ENCODE measurements around the gene DGKD. TPM values are rescaled to one million over a fixed set of nuclear protein-coding genes. Genes with fewer than 3 reads are reported as not detected.

Gene DGKD
- total and polyA plus RNA-seq, 5 donors from 2014 or later: 11.3 to 161 (median 11.5) TPM

DNA sequence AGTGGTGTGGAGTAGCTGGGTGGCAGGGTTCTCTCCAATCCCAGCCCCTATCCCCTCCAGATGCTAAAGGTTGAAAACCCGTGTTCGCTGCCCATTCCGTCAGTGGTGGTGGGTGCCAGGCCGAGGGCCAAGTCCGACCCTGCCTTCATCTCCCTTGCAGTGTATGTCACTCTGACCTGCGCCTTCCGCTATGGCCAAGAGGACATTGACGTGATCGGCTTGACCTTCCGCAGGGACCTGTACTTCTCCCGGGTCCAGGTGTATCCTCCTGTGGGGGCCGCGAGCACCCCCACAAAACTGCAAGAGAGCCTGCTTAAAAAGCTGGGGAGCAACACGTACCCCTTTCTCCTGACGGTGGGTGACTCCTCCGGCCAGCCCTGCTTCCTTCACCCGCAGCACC lies 33.8 kb upstream of the DGKD start:
- DNase-seq: no peak
- Histone ChIP-seq H3K27ac (ENCODE audit: insufficient read depth, low read length, poor library complexity, severe bottlenecking) (no peak overlapping the region), H3K27me3 (ENCODE audit: control insufficient read depth, insufficient read depth, low read length) (no peaks in the 10 kb centered on the region), H3K9me3 (ENCODE audit: control insufficient read depth in 2 of 2, low read length in 2 of 2) (no peaks in the 10 kb centered on the region), H3K4me1 (ENCODE audit: control insufficient read depth, insufficient read depth, low read length, poor library complexity, severe bottlenecking) (no peaks in the 10 kb centered on the region), H3K36me3 (ENCODE audit: control insufficient read depth, insufficient read depth, low read length) (no peaks in the 10 kb centered on the region), H3K4me3 (ENCODE audit: low read depth, low read length) (no peak overlapping the region)
- Mint-ChIP-seq H3K36me3 (no peaks in the 10 kb centered on the region), H3K27me3 (peaks cover 22% of the 10 kb centered on the region), H3K27ac (no peak overlapping the region), H3K9me3 (peaks cover 0 to 4% (median 0%) of the 10 kb centered on the region in 7 donors), H3K4me1 (peaks cover 0 to 9% (median 4%) of the 10 kb centered on the region in 4 donors), H3K4me3 (no peak overlapping the region)
- ATAC-seq (ENCODE audit: low read depth in 2 of 2): no peak

DNA sequence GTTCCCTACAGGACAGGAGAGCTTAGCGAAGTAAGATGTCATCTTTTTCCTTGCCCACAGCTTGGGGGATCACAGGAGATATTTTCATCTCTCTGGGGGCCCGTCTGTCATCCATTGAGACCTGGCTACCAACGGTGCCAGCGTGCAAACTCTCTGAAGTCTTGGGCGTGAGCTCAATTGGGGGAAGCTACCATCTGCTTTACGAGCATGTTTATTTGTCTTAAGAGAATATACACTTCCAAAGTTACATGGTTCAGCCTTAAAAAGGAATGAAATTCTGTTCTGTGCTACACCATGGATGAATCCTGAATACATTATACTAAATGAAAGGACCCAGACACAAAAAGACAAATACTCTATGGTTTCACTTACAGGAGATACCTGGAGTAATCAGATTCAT lies 33.1 kb upstream of the DGKD start:
- Mint-ChIP-seq H3K4me1 (peaks cover 0 to 9% (median 4%) of the 10 kb centered on the region in 4 donors), H3K27ac (peak overlapping the region in 1 of 3 donors; percentile 14)

DNA sequence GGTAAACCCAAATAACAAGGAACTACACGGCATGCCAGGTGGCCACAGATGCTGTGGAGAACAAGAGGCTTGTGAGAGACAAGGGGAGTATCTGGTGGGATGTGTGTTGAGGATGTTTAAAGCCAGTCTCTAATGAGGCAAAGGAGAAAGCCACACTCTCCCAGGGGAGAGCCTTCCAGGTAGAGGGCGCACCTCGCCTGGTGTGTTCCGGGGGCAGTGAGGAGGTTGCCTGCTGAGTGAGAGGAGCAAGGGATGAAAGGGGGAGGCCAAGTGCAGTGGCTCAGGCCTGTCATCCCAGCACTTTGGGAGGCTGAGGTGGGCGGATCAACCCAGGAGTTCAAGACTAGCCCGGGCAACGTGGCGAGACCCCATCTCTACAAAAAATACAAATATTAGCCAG lies 30.4 kb upstream of the DGKD start:
- H3K36me3 ChIP-seq (ENCODE audit: control insufficient read depth, insufficient read depth, low read length): no peaks in the 10 kb centered on the region
- Mint-ChIP-seq H3K4me3 (peak overlapping the region in 1 of 4 donors; percentile 42), H3K36me3 (no peaks in the 10 kb centered on the region), H3K27me3 (peaks cover 19% of the 10 kb centered on the region), H3K27ac (peak overlapping the region in 1 of 3 donors; percentile 51), H3K4me1 (peaks cover 0 to 9% (median 2%) of the 10 kb centered on the region in 4 donors), H3K9me3 (peaks cover 0 to 4% (median 0%) of the 10 kb centered on the region in 7 donors)
- no peaks in the 10 kb centered on the region for H3K9me3 ChIP-seq (ENCODE audit: control insufficient read depth in 2 of 2, low read length in 2 of 2)
- no peak for DNase-seq
- H3K27ac ChIP-seq (ENCODE audit: insufficient read depth, low read length, poor library complexity, severe bottlenecking): no peak overlapping the region
- no peak for ATAC-seq (ENCODE audit: low read depth in 2 of 2)
- H3K4me1 ChIP-seq (ENCODE audit: control insufficient read depth, insufficient read depth, low read length, poor library complexity, severe bottlenecking): no peaks in the 10 kb centered on the region
- no peaks in the 10 kb centered on the region for H3K27me3 ChIP-seq (ENCODE audit: control insufficient read depth, insufficient read depth, low read length)
- H3K4me3 ChIP-seq (ENCODE audit: low read depth, low read length): no peak overlapping the region

More for the DNA sequence above, 33.1 kb upstream of the DGKD start:
- Mint-ChIP-seq H3K36me3 (no peaks in the 10 kb centered on the region), H3K27me3 (peaks cover 22% of the 10 kb centered on the region), H3K9me3 (peaks cover 0 to 4% (median 0%) of the 10 kb centered on the region in 7 donors), H3K4me3 (no peak overlapping the region)
- DNase-seq (no peak), ATAC-seq (ENCODE audit: low read depth in 2 of 2) (no peak)
- no peaks in the 10 kb centered on the region for H3K4me1 ChIP-seq (ENCODE audit: control insufficient read depth, insufficient read depth, low read length, poor library complexity, severe bottlenecking)
- H3K9me3 ChIP-seq (ENCODE audit: control insufficient read depth in 2 of 2, low read length in 2 of 2): no peaks in the 10 kb centered on the region
- no peak overlapping the region for H3K4me3 ChIP-seq (ENCODE audit: low read depth, low read length)
- H3K27me3 ChIP-seq (ENCODE audit: control insufficient read depth, insufficient read depth, low read length): no peaks in the 10 kb centered on the region
- H3K36me3 ChIP-seq (ENCODE audit: control insufficient read depth, insufficient read depth, low read length): no peaks in the 10 kb centered on the region
- H3K27ac ChIP-seq (ENCODE audit: insufficient read depth, low read length, poor library complexity, severe bottlenecking): no peak overlapping the region

DNA sequence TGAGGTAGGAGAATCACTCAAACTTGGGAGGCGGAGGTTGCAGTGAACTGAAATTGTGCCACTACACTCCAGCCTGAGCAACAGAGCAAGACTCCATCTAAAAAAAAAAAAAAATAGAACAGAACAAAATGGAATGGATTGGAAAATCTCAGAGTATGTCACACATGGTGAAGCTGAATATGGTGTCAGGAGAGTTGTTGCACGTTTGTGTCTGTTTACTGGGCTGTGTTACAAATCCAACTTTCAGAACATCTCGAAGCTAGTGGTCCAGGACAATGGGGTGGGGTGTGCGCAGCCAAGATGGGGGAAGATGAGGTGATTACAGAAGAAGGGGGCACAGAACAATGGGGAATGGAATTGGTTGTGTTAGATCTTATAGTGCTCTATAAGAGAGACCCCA lies 29.0 kb upstream of the DGKD start:
- H3K9me3 ChIP-seq (ENCODE audit: control insufficient read depth in 2 of 2, low read length in 2 of 2): no peaks in the 10 kb centered on the region
- DNase-seq (no peak), ATAC-seq (ENCODE audit: low read depth in 2 of 2) (no peak)
- H3K27ac ChIP-seq (ENCODE audit: insufficient read depth, low read length, poor library complexity, severe bottlenecking): no peak overlapping the region
- H3K27me3 Mint-ChIP-seq: peaks cover 24% of the 10 kb centered on the region
- H3K36me3 ChIP-seq (ENCODE audit: control insufficient read depth, insufficient read depth, low read length): no peaks in the 10 kb centered on the region
- peaks cover 2% of the 10 kb centered on the region for H3K4me1 ChIP-seq (ENCODE audit: control insufficient read depth, insufficient read depth, low read length, poor library complexity, severe bottlenecking)
- no peak overlapping the region for H3K4me3 Mint-ChIP-seq
- no peak overlapping the region for H3K4me3 ChIP-seq (ENCODE audit: low read depth, low read length)
- peaks cover 0 to 16% (median 6%) of the 10 kb centered on the region in 4 donors for H3K4me1 Mint-ChIP-seq
- peaks cover 0 to 1% (median 0%) of the 10 kb centered on the region in 7 donors for H3K9me3 Mint-ChIP-seq
- no peaks in the 10 kb centered on the region for H3K36me3 Mint-ChIP-seq
- no peak overlapping the region for H3K27ac Mint-ChIP-seq
- no peaks in the 10 kb centered on the region for H3K27me3 ChIP-seq (ENCODE audit: control insufficient read depth, insufficient read depth, low read length)

DNA sequence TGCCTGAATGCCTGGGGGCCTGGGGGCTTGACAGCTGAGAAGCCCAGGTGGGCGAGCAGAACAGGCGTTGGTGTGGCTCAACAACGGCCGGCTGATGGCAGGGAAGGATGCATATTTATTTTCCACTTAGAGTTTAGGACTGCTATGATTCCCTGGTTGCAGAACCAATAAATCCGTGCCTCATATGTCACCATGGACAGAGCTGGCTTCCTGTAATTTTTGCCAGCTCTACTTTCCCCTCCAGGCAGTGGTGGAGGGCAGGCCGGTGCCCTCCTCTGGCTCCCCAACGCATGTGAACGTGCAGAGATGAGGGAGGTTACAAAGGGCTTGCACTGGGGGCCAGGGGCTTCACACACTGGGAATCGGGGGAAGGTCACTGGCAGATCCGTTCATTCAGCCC lies 28.5 kb upstream of the DGKD start:
- Histone ChIP-seq H3K4me1 (ENCODE audit: control insufficient read depth, insufficient read depth, low read length, poor library complexity, severe bottlenecking) (peaks cover 7% of the 10 kb centered on the region), H3K4me3 (ENCODE audit: low read depth, low read length) (no peak overlapping the region), H3K27me3 (ENCODE audit: control insufficient read depth, insufficient read depth, low read length) (no peaks in the 10 kb centered on the region), H3K27ac (ENCODE audit: insufficient read depth, low read length, poor library complexity, severe bottlenecking) (no peak overlapping the region), H3K36me3 (ENCODE audit: control insufficient read depth, insufficient read depth, low read length) (no peaks in the 10 kb centered on the region), H3K9me3 (ENCODE audit: control insufficient read depth in 2 of 2, low read length in 2 of 2) (no peaks in the 10 kb centered on the region)
- Mint-ChIP-seq H3K9me3 (peaks cover 0 to 1% (median 0%) of the 10 kb centered on the region in 7 donors), H3K36me3 (no peaks in the 10 kb centered on the region), H3K4me1 (peaks cover 0 to 19% (median 7%) of the 10 kb centered on the region in 4 donors), H3K27ac (peak overlapping the region in 1 of 3 donors; percentile 55), H3K27me3 (peaks cover 24% of the 10 kb centered on the region), H3K4me3 (no peak overlapping the region)
- no peak for DNase-seq
- no peak for ATAC-seq (ENCODE audit: low read depth in 2 of 2)

DNA sequence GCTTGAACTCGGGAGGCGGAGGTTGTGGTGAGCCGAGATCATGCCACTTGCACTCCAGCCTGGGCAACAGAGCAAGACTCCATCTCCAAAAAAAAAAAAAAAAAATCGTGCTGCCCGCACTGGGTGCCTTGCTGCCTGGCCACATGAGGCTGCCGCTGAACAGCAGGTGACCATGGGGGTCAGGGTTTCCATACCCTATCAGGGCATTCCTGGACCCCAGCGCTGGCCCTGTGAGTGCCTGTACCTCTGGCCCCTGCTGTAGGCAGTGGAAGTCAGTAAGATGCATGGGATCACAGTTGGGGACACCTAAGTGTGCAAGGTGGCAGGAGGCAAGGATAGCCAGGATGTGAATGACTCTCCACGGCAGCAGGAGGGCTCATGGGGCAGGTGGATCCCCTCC lies 27.8 kb upstream of the DGKD start:
- Histone ChIP-seq H3K4me1 (ENCODE audit: control insufficient read depth, insufficient read depth, low read length, poor library complexity, severe bottlenecking) (peaks cover 14% of the 10 kb centered on the region), H3K27ac (ENCODE audit: insufficient read depth, low read length, poor library complexity, severe bottlenecking) (no peak overlapping the region), H3K9me3 (ENCODE audit: control insufficient read depth in 2 of 2, low read length in 2 of 2) (no peaks in the 10 kb centered on the region), H3K4me3 (ENCODE audit: low read depth, low read length) (no peak overlapping the region), H3K36me3 (ENCODE audit: control insufficient read depth, insufficient read depth, low read length) (no peaks in the 10 kb centered on the region), H3K27me3 (ENCODE audit: control insufficient read depth, insufficient read depth, low read length) (no peaks in the 10 kb centered on the region)
- peaks cover 18% of the 10 kb centered on the region for H3K27me3 Mint-ChIP-seq
- peak overlapping the region in 1 of 4 donors; percentile 27 for H3K4me3 Mint-ChIP-seq
- H3K4me1 Mint-ChIP-seq: peaks cover 2 to 26% (median 12%) of the 10 kb centered on the region in 4 donors
- H3K27ac Mint-ChIP-seq: no peak overlapping the region
- DNase-seq (no peak), ATAC-seq (ENCODE audit: low read depth in 2 of 2) (no peak)
- no peaks in the 10 kb centered on the region for H3K36me3 Mint-ChIP-seq
- peaks cover 0 to 1% (median 0%) of the 10 kb centered on the region in 7 donors for H3K9me3 Mint-ChIP-seq

DNA sequence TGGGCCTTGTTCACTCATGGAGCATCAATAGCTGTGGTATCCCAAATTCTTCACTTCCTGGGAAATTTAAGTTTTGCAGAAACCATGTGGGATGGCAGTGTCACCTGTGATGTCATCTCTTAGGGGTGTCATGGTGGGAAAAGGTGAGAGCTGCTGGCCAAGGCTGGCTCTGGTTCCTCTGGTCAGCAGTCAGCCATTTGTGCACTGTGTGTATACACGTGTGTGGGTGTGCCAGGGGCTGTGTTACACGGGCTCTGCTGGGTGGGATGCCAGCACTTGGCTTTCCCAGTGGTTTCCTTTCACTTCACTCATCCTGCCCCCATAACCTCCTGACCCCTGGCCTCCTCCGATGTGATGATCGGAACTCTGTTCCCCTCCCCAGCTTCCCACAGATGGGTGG lies 25.4 kb upstream of the DGKD start:
- peak overlapping the region in 1 of 3 donors; percentile 88 for H3K27ac Mint-ChIP-seq
- ATAC-seq (ENCODE audit: low read depth in 2 of 2): no peak

DNA sequence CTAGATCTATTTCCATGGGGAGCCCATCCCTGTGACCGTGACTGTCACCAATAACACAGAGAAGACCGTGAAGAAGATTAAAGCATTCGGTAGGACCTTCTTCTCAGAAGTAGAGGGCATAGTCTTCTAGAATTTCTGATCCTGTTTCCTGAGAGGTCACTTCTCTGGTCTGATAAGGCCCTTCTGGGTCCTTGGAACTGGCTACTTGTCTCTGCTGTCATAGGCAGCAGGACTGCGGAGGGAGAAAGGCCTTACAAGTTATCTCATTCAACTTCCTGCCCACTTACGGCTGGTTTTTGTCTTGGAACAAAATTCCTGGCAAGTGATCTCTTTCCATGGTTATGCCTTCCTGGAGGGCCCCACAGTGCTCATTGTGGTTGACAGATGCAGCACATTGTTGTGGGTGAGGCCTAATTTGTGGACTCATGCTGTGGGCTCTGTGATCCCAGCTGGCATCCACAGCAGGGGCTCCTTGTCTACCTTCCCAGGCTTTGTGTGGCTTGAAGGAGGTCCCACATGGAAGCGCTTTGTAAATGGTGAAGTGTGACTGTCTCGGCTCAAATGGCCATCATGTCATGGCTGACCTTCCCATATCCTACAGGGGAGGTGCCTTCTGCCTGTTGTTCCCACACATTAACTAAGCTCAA lies 24.7 kb upstream of the DGKD start:
- no peaks in the 10 kb centered on the region for H3K27me3 ChIP-seq (ENCODE audit: control insufficient read depth, insufficient read depth, low read length)
- no peaks in the 10 kb centered on the region for H3K9me3 ChIP-seq (ENCODE audit: control insufficient read depth in 2 of 2, low read length in 2 of 2)
- no peak overlapping the region for H3K4me3 ChIP-seq (ENCODE audit: low read depth, low read length)
- peaks cover 42% of the 10 kb centered on the region for H3K4me1 ChIP-seq (ENCODE audit: control insufficient read depth, insufficient read depth, low read length, poor library complexity, severe bottlenecking)
- H3K4me1 Mint-ChIP-seq: peaks cover 10 to 41% (median 24%) of the 10 kb centered on the region in 4 donors
- DNase-seq (no peak), ATAC-seq (ENCODE audit: low read depth in 2 of 2) (no peak)
- no peak overlapping the region for H3K27ac ChIP-seq (ENCODE audit: insufficient read depth, low read length, poor library complexity, severe bottlenecking)
- H3K27me3 Mint-ChIP-seq: peaks cover 11% of the 10 kb centered on the region
- no peaks in the 10 kb centered on the region for H3K36me3 Mint-ChIP-seq
- peak overlapping the region in 2 of 3 donors; percentile 59 to 88 for H3K27ac Mint-ChIP-seq
- H3K4me3 Mint-ChIP-seq: no peak overlapping the region
- H3K36me3 ChIP-seq (ENCODE audit: control insufficient read depth, insufficient read depth, low read length): no peaks in the 10 kb centered on the region
- H3K9me3 Mint-ChIP-seq: peaks cover 0 to 1% (median 0%) of the 10 kb centered on the region in 7 donors

More for the DNA sequence above, 25.4 kb upstream of the DGKD start:
- no peaks in the 10 kb centered on the region for H3K36me3 ChIP-seq (ENCODE audit: control insufficient read depth, insufficient read depth, low read length)
- no peak for DNase-seq
- no peaks in the 10 kb centered on the region for H3K9me3 ChIP-seq (ENCODE audit: control insufficient read depth in 2 of 2, low read length in 2 of 2)
- no peak overlapping the region for H3K4me3 ChIP-seq (ENCODE audit: low read depth, low read length)
- Mint-ChIP-seq H3K4me1 (peaks cover 10 to 37% (median 21%) of the 10 kb centered on the region in 4 donors), H3K27me3 (peaks cover 11% of the 10 kb centered on the region), H3K4me3 (no peak overlapping the region), H3K9me3 (peaks cover 0 to 1% (median 0%) of the 10 kb centered on the region in 7 donors), H3K36me3 (no peaks in the 10 kb centered on the region)
- peaks cover 38% of the 10 kb centered on the region for H3K4me1 ChIP-seq (ENCODE audit: control insufficient read depth, insufficient read depth, low read length, poor library complexity, severe bottlenecking)
- H3K27me3 ChIP-seq (ENCODE audit: control insufficient read depth, insufficient read depth, low read length): no peaks in the 10 kb centered on the region
- no peak overlapping the region for H3K27ac ChIP-seq (ENCODE audit: insufficient read depth, low read length, poor library complexity, severe bottlenecking)

All from CD4-positive, CD25-positive, alpha-beta regulatory T cell (primary cell).